ENCODE data around the gene LCOR. TPM values are rescaled to one million over a fixed set of nuclear protein-coding genes. Genes with fewer than 3 reads are reported as not detected.

Gene LCOR
- total and polyA plus RNA-seq, 9 of the 15 experiments (the other 6 are each of a cell fraction or from before 2014, with no cell fraction given) = 3.6 to 25.2 (median 14.4) TPM

DNA sequence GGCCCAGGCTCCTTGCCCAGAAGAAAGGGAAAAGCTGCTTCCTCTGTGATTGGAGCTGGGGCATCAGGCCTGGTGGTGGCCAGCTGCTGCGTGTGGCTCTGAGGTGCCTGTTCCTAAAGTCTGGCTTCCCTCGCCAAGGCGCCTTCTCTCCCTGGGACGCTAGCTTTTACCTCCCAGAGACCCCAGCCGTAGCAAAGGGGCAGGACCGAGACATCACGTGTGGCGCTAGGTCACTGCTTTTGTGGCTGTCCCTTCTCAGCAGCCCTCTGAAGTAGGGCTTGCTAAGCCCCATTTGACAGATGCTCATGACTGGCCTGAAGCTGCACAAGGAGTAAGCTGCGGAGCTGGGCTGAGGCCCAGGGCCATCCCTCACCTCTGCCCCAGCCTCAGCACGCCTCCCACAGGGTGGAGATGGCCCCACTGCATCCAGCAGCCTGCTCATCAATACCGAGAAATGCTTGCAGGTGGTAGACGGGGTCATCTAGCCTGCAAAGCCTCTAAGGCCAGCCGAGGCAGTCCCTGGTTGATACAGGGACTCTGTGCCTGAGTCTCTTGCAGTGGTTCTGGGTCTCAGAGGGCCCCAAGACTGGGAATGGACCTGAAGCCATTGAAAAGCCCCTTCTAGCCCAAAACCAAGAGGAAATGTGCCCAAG is 171.2 kb downstream of the LCOR start (continued):
- no peak for TF ChIP-seq NFATC3 (IDR thresholded peaks at IDR 0.05)
- no peak for TF ChIP-seq TEAD4 (IDR thresholded peaks at IDR 0.05; ENCODE audit: low read length)
- TF ChIP-seq TEAD4 (CRISPR knock-in tag; IDR thresholded peaks at IDR 0.05; ENCODE audit: borderline replicate concordance) = no peak
- no peak for TF ChIP-seq ELF2 (CRISPR knock-in tag; IDR thresholded peaks at IDR 0.05)
- TF ChIP-seq, protein P1, sequence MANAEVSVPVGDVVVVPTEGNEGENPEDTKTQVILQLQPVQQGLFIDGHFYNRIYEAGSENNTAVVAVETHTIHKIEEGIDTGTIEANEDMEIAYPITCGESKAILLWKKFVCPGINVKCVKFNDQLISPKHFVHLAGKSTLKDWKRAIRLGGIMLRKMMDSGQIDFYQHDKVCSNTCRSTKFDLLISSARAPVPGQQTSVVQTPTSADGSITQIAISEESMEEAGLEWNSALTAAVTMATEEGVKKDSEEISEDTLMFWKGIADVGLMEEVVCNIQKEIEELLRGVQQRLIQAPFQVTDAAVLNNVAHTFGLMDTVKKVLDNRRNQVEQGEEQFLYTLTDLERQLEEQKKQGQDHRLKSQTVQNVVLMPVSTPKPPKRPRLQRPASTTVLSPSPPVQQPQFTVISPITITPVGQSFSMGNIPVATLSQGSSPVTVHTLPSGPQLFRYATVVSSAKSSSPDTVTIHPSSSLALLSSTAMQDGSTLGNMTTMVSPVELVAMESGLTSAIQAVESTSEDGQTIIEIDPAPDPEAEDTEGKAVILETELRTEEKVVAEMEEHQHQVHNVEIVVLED (CRISPR knock-in tag; IDR thresholded peaks at IDR 0.05) = no peak
- TF ChIP-seq, protein P2, sequence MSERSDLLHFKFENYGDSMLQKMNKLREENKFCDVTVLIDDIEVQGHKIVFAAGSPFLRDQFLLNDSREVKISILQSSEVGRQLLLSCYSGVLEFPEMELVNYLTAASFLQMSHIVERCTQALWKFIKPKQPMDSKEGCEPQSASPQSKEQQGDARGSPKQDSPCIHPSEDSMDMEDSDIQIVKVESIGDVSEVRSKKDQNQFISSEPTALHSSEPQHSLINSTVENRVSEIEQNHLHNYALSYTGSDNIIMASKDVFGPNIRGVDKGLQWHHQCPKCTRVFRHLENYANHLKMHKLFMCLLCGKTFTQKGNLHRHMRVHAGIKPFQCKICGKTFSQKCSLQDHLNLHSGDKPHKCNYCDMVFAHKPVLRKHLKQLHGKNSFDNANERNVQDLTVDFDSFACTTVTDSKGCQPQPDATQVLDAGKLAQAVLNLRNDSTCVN (CRISPR knock-in tag; IDR thresholded peaks at IDR 0.05) = no peak
- TF ChIP-seq, protein P3, sequence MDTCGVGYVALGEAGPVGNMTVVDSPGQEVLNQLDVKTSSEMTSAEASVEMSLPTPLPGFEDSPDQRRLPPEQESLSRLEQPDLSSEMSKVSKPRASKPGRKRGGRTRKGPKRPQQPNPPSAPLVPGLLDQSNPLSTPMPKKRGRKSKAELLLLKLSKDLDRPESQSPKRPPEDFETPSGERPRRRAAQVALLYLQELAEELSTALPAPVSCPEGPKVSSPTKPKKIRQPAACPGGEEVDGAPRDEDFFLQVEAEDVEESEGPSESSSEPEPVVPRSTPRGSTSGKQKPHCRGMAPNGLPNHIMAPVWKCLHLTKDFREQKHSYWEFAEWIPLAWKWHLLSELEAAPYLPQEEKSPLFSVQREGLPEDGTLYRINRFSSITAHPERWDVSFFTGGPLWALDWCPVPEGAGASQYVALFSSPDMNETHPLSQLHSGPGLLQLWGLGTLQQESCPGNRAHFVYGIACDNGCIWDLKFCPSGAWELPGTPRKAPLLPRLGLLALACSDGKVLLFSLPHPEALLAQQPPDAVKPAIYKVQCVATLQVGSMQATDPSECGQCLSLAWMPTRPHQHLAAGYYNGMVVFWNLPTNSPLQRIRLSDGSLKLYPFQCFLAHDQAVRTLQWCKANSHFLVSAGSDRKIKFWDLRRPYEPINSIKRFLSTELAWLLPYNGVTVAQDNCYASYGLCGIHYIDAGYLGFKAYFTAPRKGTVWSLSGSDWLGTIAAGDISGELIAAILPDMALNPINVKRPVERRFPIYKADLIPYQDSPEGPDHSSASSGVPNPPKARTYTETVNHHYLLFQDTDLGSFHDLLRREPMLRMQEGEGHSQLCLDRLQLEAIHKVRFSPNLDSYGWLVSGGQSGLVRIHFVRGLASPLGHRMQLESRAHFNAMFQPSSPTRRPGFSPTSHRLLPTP (IDR thresholded peaks at IDR 0.05; ENCODE audit: borderline replicate concordance, extremely low read depth, insufficient read length) = no peak
- TF ChIP-seq ZFP36 (IDR thresholded peaks at IDR 0.05; ENCODE audit: low read depth, low read length, partially characterized antibody) = no peak
